ENCODE measurements around the gene PIM2.

Gene PIM2

GRCh38 chrX:48918643-48919340, at the start of gene PIM2:
Gene PIM2 (minus strand): TSS chrX:48919024. CDS start chrX:48918834, 190 bp downstream.
- TF ChIP-seq ZFX (IDR thresholded peaks at IDR 0.05), result no peak
- no peak for TF ChIP-seq CTCF (conservative IDR thresholded peaks at IDR 0.05)
- H3K27ac ChIP-seq, result peak within 1 kb of the TSS; percentile 96

DNA sequence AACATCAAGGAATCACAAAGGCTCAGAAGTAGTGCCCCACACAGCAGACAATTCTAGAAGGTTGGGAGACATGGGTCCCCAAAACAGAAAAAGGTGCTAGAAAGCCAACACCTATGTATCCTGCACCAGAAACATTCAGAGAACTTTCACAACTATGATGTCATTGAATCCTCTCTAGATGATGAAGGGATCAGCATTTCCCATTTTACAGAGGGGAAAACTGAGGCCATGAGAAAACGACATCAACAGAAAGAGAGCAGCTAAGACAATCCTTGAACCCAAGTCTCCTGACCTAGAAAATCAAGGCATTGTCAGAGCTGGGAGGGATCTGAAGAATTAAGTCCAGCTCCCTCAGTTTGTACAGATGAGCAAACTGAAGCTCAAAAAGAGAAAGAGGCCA, 49.6 kb upstream of the PIM2 start:
- H3K27ac ChIP-seq, result no peak overlapping the region
- TF ChIP-seq CTCF (conservative IDR thresholded peaks at IDR 0.05) (no peak), ZFX (IDR thresholded peaks at IDR 0.05) (no peak)

- TF ChIP-seq CTCF (conservative IDR thresholded peaks at IDR 0.05) (no peak), ZFX (IDR thresholded peaks at IDR 0.05) (no peak)
- H3K27ac ChIP-seq, result no peak overlapping the region
These were observed 48.2 kb upstream of the PIM2 start for GRCh38 chrX:48966796-48967579.

- no peak overlapping the region for H3K27ac ChIP-seq
- TF ChIP-seq CTCF (conservative IDR thresholded peaks at IDR 0.05), result no peak
- TF ChIP-seq ZFX (IDR thresholded peaks at IDR 0.05), result no peak
These were observed 47.1 kb upstream of the PIM2 start for GRCh38 chrX:48965959-48966358.

- H3K27ac ChIP-seq, result no peak overlapping the region
- TF ChIP-seq CTCF (conservative IDR thresholded peaks at IDR 0.05), result no peak
- TF ChIP-seq ZFX (IDR thresholded peaks at IDR 0.05), result no peak
These were observed 42.8 kb upstream of the PIM2 start for GRCh38 chrX:48961585-48962091.

- H3K27ac ChIP-seq, result no peak overlapping the region
- TF ChIP-seq CTCF (conservative IDR thresholded peaks at IDR 0.05), result no peak
These were observed 41.5 kb upstream of the PIM2 start for GRCh38 chrX:48960291-48960690.

GRCh38 chrX:48958635-48959094, 39.8 kb upstream of the PIM2 start:
- peak overlapping the region; percentile 88 for H3K27ac ChIP-seq
- TF ChIP-seq CTCF (conservative IDR thresholded peaks at IDR 0.05), result no peak
- no peak for TF ChIP-seq ZFX (IDR thresholded peaks at IDR 0.05)
